Measurements from ENCODE around the gene TNFRSF1B.

- TF ChIP-seq POLR2A (IDR thresholded peaks at IDR 0.05; ENCODE audit: borderline replicate concordance, extremely low read depth, insufficient read depth, insufficient read length) = no peak
- no peak for TF ChIP-seq EZH2phosphoT487 (IDR thresholded peaks at IDR 0.05; ENCODE audit: borderline replicate concordance)
- no peak for TF ChIP-seq RAD21 (IDR thresholded peaks at IDR 0.05; ENCODE audit: low read depth)
- no peak for TF ChIP-seq CTCF (IDR thresholded peaks at IDR 0.05 in 2 of 3, conservative IDR thresholded peaks at IDR 0.05 in 1 of 3; ENCODE audit: borderline replicate concordance in 1 of 3, insufficient read depth in 1 of 3, low read depth in 2 of 3, low read length in 2 of 3)
- TF ChIP-seq SIN3A (IDR thresholded peaks at IDR 0.05; ENCODE audit: low read depth) = no peak
- no peak for TF ChIP-seq EZH2 (IDR thresholded peaks at IDR 0.05)
- no peak for TF ChIP-seq CEBPB (IDR thresholded peaks at IDR 0.05; ENCODE audit: low read depth)
- TF ChIP-seq SRF (IDR thresholded peaks at IDR 0.05; ENCODE audit: low read depth) = no peak
- no peak for TF ChIP-seq YY1 (IDR thresholded peaks at IDR 0.05; ENCODE audit: extremely low read depth, insufficient replicate concordance, low read depth, low read length)
- no peak for TF ChIP-seq MAX (IDR thresholded peaks at IDR 0.05)
These were observed 37.2 kb upstream of the TNFRSF1B start for GRCh38 chr1:12129624-12130023.
